Chondrocyte (in vitro differentiated cells): ENCODE data around the gene NCOR2. TPM values are rescaled to one million over a fixed set of nuclear protein-coding genes. Genes with fewer than 3 reads are reported as not detected.

Source experiments
- DNase-seq: peaks from one replicate; pipeline ENCODE4 v3.0.0; 2021; ENCODE audit warnings: mixed read lengths, low spot score
- H3K27ac Mint-ChIP-seq: one replicate; pipeline ENCODE4 v1.8.0; 2021; ENCODE audit warnings: mild to moderate bottlenecking, moderate library complexity, mixed read lengths; ENCODE audit not compliant: unreplicated experiment
- H3K27me3 Mint-ChIP-seq: 2 replicates; pipeline ENCODE4 v1.8.0; 2021; ENCODE audit warnings: low read depth, mixed read lengths
- H3K36me3 Mint-ChIP-seq: 2 replicates; pipeline ENCODE4 v1.8.0; 2021; ENCODE audit warnings: low read depth, mixed read lengths
- H3K4me1 Mint-ChIP-seq: 2 replicates; pipeline ENCODE4 v1.8.0; 2021; ENCODE audit warnings: low read depth, mild to moderate bottlenecking, mixed read lengths
- H3K4me3 Mint-ChIP-seq: one replicate; pipeline ENCODE4 v1.8.0; 2021; ENCODE audit warnings: mild to moderate bottlenecking, moderate library complexity, mixed read lengths; ENCODE audit not compliant: unreplicated experiment
- H3K9me3 Mint-ChIP-seq: 2 replicates; pipeline ENCODE4 v1.8.0; 2021; ENCODE audit warnings: low read depth, mixed read lengths
- total RNA-seq: library from RNA; stranded (reverse); gene quantifications from 3 replicates; pipeline ENCODE4 v1.2.1, GENCODE V29; 2021
- TF ChIP-seq, protein P1 (sequence below): fragments of 200-600 bp; sonication (generic); IDR thresholded peaks from 2 replicates; pipeline ENCODE4 v1.5.0; 2021; ENCODE audit warnings: antibody characterized with exemption, mild to moderate bottlenecking, moderate library complexity

NCOR2 gene
- total RNA-seq, 1 donor from 2014 or later = 327 TPM

DNA sequence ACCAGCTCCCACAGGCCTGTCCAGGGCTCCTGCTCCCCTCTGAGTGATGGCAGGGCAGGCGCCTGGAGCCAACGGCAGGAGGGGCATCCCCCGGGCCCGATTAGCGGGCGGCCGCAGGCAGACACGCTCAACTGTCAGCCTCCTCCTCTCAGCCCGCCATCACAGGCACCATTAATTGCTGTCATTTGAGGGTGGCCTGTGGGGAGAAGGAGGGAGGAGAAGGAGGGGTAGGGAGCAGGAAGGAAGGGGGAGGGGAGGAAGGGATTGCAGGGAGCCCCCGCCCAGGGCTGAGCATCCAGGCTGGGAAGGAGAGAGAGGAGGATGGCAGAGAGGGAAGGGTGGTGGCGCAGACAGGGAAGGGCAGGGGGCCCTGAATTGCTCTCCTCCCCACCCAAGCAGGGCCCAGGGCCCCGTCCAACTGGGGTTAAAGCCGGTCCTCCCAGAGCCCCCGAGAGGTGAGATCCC is 36.1 kb downstream of the NCOR2 start:
- Mint-ChIP-seq H3K27me3 (no peaks in the 10 kb centered on the region), H3K4me3 (no peak overlapping the region), H3K27ac (no peak overlapping the region), H3K4me1 (peaks cover 3% of the 10 kb centered on the region), H3K36me3 (peaks cover 3% of the 10 kb centered on the region), H3K9me3 (no peaks in the 10 kb centered on the region)
- TF ChIP-seq, protein P1, sequence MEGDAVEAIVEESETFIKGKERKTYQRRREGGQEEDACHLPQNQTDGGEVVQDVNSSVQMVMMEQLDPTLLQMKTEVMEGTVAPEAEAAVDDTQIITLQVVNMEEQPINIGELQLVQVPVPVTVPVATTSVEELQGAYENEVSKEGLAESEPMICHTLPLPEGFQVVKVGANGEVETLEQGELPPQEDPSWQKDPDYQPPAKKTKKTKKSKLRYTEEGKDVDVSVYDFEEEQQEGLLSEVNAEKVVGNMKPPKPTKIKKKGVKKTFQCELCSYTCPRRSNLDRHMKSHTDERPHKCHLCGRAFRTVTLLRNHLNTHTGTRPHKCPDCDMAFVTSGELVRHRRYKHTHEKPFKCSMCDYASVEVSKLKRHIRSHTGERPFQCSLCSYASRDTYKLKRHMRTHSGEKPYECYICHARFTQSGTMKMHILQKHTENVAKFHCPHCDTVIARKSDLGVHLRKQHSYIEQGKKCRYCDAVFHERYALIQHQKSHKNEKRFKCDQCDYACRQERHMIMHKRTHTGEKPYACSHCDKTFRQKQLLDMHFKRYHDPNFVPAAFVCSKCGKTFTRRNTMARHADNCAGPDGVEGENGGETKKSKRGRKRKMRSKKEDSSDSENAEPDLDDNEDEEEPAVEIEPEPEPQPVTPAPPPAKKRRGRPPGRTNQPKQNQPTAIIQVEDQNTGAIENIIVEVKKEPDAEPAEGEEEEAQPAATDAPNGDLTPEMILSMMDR = no peak
- DNase-seq = no peak

DNA sequence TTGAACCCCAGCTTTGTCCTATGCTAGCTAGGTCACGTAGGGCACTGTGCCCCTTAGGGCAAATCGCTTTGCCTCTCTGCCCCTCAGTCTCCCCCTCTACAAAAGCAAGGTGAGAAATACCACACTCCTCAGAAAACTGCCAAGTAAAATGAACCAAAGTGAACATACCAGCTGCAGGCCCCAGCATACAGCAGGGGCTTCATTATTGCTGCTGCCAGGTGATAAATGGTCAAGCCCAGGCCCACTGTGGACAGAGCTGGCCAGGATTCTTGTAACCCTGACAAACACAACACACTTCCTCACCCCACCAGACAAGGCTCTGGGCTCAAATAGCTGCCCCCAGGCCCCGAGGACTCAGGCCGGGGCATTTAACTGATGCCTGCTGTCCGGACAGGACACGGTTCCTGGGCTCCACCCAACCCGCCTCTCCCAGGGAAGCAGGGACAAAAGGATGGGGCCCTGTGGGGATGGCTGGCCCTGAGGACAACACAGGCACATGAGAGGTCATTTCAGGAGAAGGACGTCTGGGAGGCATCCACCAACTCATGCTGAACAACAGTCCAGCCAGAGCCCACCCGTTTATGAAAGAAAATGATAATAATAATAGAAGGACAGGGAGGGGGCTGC is 36.7 kb downstream of the NCOR2 start:
- DNase-seq = no peak
- no peaks in the 10 kb centered on the region for H3K4me1 Mint-ChIP-seq
- H3K4me3 Mint-ChIP-seq = no peak overlapping the region
- peaks cover 3% of the 10 kb centered on the region for H3K36me3 Mint-ChIP-seq
- no peak overlapping the region for H3K27ac Mint-ChIP-seq
- TF ChIP-seq, protein P1 = no peak
- H3K9me3 Mint-ChIP-seq = no peaks in the 10 kb centered on the region
- no peaks in the 10 kb centered on the region for H3K27me3 Mint-ChIP-seq

DNA sequence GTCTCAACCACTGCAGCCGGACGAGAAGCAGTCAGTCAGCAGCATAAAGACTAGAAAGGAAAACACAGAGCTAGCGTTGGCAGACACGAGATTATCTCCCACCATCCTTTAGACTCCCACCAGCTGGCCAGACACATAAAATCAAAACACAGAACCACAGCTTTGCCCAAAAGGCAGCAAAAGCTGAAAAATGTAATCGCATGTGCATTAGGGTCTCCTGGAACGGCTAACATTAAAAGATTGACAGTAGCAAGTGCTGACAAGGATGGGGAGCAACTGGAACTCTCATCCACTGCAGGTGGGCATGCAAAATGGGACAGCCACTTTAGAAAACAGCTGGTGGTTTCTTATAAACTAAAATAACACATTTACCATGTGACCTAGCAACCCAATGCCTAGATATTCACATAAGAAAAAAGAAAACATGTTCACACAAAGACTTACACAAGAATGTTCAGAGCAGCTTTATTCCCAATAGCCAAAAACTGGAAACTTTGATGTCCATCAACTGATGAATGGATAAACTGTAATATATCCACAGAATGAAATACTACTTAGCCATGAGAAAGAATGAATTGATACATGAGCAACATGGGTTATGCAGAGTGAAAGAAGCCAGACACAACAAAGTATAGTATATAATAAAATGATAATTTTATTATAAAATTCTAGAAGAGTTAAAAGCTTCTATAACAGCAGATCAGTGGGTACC is 37.7 kb downstream of the NCOR2 start:
- no peak for DNase-seq
- Mint-ChIP-seq H3K27me3 (no peaks in the 10 kb centered on the region), H3K9me3 (no peaks in the 10 kb centered on the region), H3K27ac (no peak overlapping the region), H3K36me3 (peaks cover 3% of the 10 kb centered on the region), H3K4me1 (peaks cover 2% of the 10 kb centered on the region), H3K4me3 (no peak overlapping the region)
- TF ChIP-seq, protein P1 = no peak

DNA sequence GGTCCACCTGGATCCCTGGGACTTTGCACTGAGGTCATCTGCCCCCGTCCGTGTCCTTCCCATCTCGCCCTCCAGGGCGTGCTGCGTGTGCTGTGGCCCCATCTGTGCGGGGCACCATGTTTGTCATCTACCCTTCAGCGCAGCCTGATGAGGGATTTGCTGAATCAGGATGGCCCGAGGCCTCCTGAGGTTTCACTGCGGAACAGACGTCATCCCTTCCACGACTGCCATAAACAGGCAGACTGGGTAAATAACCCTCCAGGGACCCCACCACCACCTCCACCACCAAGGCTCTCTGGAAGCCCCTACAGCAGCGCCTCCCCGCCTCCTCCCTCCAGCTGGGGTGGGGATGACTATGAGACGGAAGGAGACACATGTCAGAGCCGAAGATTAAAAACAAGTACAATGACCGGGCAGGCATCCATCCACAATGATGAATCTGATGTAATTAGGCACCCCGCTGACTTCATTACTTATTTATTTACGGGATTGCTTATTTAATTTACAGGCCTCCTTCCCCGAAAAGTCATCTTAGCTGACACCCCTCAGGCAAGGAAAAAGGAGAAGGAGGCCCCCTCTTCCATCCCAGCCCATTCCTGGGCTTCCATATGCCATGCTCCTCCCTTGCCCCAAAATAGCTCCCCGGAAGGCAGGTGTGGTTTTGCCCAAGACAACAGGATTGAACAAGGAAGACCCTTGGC is 39.4 kb downstream of the NCOR2 start:
- no peak overlapping the region for H3K27ac Mint-ChIP-seq
- peaks cover 3% of the 10 kb centered on the region for H3K36me3 Mint-ChIP-seq
- no peak overlapping the region for H3K4me3 Mint-ChIP-seq
- no peaks in the 10 kb centered on the region for H3K27me3 Mint-ChIP-seq
- no peaks in the 10 kb centered on the region for H3K9me3 Mint-ChIP-seq
- H3K4me1 Mint-ChIP-seq = peaks cover 19% of the 10 kb centered on the region
- TF ChIP-seq, protein P1 = no peak
- no peak for DNase-seq

DNA sequence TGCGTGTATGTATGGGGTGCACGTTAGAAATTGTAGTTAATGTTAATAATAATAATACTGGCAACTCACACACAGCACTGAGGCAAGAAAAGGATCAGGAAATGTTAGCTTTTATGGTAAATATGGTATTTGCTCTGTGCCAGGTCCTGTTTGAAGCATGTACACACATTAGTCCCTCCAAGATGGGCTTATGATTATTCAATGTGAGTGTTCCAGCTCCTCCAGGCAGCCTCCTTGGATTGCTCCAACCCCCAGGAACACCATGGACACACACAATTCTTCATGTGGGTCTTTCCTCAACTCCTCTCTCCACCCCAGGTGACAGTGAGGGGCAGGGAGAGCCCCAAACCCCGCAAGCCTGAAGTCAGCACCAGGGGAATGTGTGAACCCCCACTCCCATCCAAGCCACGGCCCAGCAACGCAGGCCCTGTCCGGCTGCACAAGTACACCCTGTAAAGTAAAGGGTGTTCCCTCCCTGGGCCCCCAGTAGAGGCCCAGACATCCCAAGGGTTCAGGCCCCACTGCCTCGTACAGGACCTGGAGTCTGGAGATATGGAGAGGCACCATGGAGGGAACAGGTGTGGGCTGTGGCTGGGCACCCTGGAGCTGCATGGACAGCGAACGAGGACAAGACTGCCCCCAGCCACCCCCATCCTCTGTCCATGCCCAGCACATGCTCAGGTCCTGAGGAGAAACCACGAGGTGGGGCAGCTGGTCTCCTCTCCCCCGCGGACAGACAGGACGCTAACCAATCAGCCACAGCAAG is 41.3 kb downstream of the NCOR2 start:
- peaks cover 5% of the 10 kb centered on the region for H3K36me3 Mint-ChIP-seq
- no peak overlapping the region for H3K4me3 Mint-ChIP-seq
- H3K27me3 Mint-ChIP-seq = no peaks in the 10 kb centered on the region
- TF ChIP-seq, protein P1 = no peak
- no peak overlapping the region for H3K27ac Mint-ChIP-seq
- peaks cover 22% of the 10 kb centered on the region for H3K4me1 Mint-ChIP-seq
- no peaks in the 10 kb centered on the region for H3K9me3 Mint-ChIP-seq
- DNase-seq = no peak
